Measurements from ENCODE around the gene OR51A7.

Gene OR51A7

GRCh38 chr11:4957396-4957795 lies 53.8 kb downstream of the OR51A7 start:
- DNase-seq (ENCODE audit: low spot score) = no peak

Measured in AG08396 (cell line).